Upper lobe of left lung (tissue), 6 donors: ENCODE results near the gene ZBTB17. TPM values are rescaled to one million over a fixed set of nuclear protein-coding genes. Genes with fewer than 3 reads are reported as not detected.

Experiments
- ATAC-seq, 2 donors: fragments of 200-7000 bp; cut with Tn5 transposase; one replicate each; pipeline ENCODE4 v1.9.1; 2022; ENCODE audit warnings: mild to moderate bottlenecking in 2 of 2, moderate library complexity in 2 of 2; ENCODE audit not compliant: low FRiP score in 2 of 2
- DNase-seq, 2 donors: peaks; one replicate each; pipeline ENCODE4 v3.0.0-alpha.2; 2019 to 2020
- H3K27ac ChIP-seq, 4 donors: fragments of 200-600 bp; sonication (generic); one replicate each; pipeline ENCODE4 v1.5.1; 2016 to 2019
- H3K27me3 ChIP-seq, 4 donors: fragments of 200-600 bp; sonication (generic); one replicate each; pipeline ENCODE4 v1.5.1; 2017 to 2019
- H3K36me3 ChIP-seq, 4 donors: fragments of 200-600 bp; sonication (generic); one replicate each; pipeline ENCODE4 v1.5.1; 2016 to 2019
- H3K4me1 ChIP-seq, 4 donors: fragments of 200-600 bp; sonication (generic); one replicate each; pipeline ENCODE4 v1.5.1; 2018 to 2019
- H3K4me3 ChIP-seq, 4 donors: fragments of 200-600 bp; sonication (generic); one replicate each; pipeline ENCODE4 v1.5.1; 2017 to 2019; ENCODE audit warnings: mild to moderate bottlenecking in 2 of 4, moderate library complexity in 1 of 4
- H3K9me3 ChIP-seq, 4 donors: fragments of 200-600 bp; sonication (generic); one replicate each; pipeline ENCODE4 v1.5.1; 2018 to 2019
- EP300 ChIP-seq, 4 donors: sonication (generic); formaldehyde crosslinking; IDR thresholded peaks; one replicate each; pipeline ENCODE4 v1.5.1; 2017; ENCODE audit warnings: antibody characterized with exemption in 4 of 4, control low read depth in 2 of 4
- POLR2A ChIP-seq, 4 donors: fragments of 450-650 bp; IDR thresholded peaks; one replicate each; pipeline ENCODE4 v1.5.1; 2016 to 2017; ENCODE audit warnings: antibody characterized with exemption in 4 of 4, mild to moderate bottlenecking in 2 of 4
- POLR2AphosphoS5 ChIP-seq, 2 donors: sonication (generic); formaldehyde crosslinking; IDR thresholded peaks; one replicate each; pipeline ENCODE4 v1.5.1; 2017; ENCODE audit warnings: antibody characterized with exemption in 2 of 2
- WGBS, 2 donors: methylation state at CpG; one replicate each; pipeline ENCODE4 v1.1.5; 2017 to 2018; 5-methylcytosine and 5-hydroxymethylcytosine counted together
- total RNA-seq, 6 donors: library from RNA; depleted of rRNA in 4 of 6; stranded (reverse); fragments of >200 nt in 4 of 6; gene quantifications; one replicate each; pipeline versions ENCODE4 v1.1.0 to v1.2.1, GENCODE V29; 2016 to 2021
- TF ChIP-seq, protein P1 (sequence below), 6 experiments: fragments of 450-650 bp in 4 of 6; fragments of 200-600 bp in 2 of 6; sonication (generic) in 2 of 6; IDR thresholded peaks; one replicate each; pipeline ENCODE4 v1.5.1; 2016 to 2019; ENCODE audit warnings: antibody characterized with exemption in 6 of 6
- donor health status: DM: no; HTN: no; CAD: no; lungs with moderate emphysema.
- donor health status: DM: no; HTN: yes; CAD: no; lungs with severe emphysema.

Gene ZBTB17
- total RNA-seq, 6 donors from 2014 or later = 34.1 to 94.2 (median 42.9) TPM

DNA sequence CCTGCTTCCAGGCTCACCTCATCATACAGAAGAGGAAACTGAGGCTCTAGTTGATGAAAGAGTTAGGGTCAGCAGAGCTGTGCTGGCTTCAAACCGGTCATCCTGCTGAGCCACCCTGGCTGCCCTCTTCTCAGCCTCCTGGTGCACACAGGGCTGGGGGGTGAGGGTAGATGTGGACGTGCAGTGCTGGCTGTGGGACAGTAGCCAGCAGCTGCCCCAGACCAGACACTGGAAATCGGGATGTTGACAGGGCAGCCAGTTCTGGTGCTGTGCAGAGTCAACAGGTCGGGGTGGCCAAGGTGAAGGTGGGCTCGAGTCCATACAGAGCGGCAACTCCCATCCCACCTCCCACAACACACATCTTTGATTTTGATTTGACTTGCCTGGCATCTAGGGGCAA lies 44.4 kb upstream of the ZBTB17 start:
- Histone ChIP-seq H3K4me1 (peaks cover 2 to 14% (median 5%) of the 10 kb centered on the region in 4 donors), H3K27me3 (no peaks in the 10 kb centered on the region), H3K4me3 (no peak overlapping the region), H3K36me3 (no peaks in the 10 kb centered on the region), H3K9me3 (no peaks in the 10 kb centered on the region), H3K27ac (peak overlapping the region in 1 of 4 donors; percentile 61)
- DNase-seq (no peak), ATAC-seq (no peak)
- 74 to 88% methylated on average over 6 of the region's 6 CpGs for WGBS, 2 donors
- TF ChIP-seq EP300 (IDR thresholded peaks at IDR 0.05) (no peak), POLR2AphosphoS5 (IDR thresholded peaks at IDR 0.05) (no peak), POLR2A (IDR thresholded peaks at IDR 0.05) (no peak)
- TF ChIP-seq, protein P1, sequence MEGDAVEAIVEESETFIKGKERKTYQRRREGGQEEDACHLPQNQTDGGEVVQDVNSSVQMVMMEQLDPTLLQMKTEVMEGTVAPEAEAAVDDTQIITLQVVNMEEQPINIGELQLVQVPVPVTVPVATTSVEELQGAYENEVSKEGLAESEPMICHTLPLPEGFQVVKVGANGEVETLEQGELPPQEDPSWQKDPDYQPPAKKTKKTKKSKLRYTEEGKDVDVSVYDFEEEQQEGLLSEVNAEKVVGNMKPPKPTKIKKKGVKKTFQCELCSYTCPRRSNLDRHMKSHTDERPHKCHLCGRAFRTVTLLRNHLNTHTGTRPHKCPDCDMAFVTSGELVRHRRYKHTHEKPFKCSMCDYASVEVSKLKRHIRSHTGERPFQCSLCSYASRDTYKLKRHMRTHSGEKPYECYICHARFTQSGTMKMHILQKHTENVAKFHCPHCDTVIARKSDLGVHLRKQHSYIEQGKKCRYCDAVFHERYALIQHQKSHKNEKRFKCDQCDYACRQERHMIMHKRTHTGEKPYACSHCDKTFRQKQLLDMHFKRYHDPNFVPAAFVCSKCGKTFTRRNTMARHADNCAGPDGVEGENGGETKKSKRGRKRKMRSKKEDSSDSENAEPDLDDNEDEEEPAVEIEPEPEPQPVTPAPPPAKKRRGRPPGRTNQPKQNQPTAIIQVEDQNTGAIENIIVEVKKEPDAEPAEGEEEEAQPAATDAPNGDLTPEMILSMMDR (IDR thresholded peaks at IDR 0.05) = no peak

DNA sequence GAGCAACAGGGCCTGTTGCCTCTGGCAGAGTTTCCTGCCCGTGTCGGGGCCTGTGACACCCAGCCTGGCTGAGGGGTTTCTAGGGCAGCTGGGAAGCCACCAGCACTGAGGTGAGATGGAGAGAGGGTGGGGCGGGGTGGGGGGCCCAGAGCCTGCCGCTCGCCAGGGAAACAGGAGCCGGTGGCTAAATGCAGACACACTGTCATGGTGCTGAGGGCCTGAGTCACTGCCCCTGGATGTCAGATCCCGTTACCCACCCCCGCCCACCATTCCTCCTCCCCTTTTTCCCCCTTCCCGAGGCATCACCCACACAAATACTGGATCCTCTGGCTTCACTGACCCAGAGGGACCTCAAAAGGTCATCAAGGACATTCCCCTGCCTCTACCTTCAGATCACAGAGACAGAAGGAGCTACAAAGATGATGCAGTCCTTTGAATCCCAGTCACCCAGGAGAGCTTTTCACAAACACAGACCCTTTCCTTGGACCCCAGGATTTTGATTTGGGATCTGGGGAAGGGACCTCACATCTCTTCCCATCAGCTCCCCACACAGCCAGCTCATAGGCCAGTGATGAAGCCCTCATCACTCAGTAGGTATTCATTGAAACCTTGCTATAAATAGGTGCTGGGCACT lies 43.9 kb upstream of the ZBTB17 start:
- Histone ChIP-seq H3K9me3 (no peaks in the 10 kb centered on the region), H3K4me1 (peaks cover 2 to 14% (median 5%) of the 10 kb centered on the region in 4 donors), H3K27ac (peak overlapping the region; percentile 30 to 77 (median 50)), H3K27me3 (no peaks in the 10 kb centered on the region), H3K36me3 (no peaks in the 10 kb centered on the region), H3K4me3 (no peak overlapping the region)
- WGBS, 2 donors = 67 to 72% methylated on average over 5 to 9 of the region's 9 CpGs
- DNase-seq = no peak
- no peak for TF ChIP-seq POLR2AphosphoS5 (IDR thresholded peaks at IDR 0.05)
- no peak for TF ChIP-seq EP300 (IDR thresholded peaks at IDR 0.05)
- TF ChIP-seq, protein P1 (IDR thresholded peaks at IDR 0.05) = no peak
- no peak for TF ChIP-seq POLR2A (IDR thresholded peaks at IDR 0.05)
- no peak for ATAC-seq

DNA sequence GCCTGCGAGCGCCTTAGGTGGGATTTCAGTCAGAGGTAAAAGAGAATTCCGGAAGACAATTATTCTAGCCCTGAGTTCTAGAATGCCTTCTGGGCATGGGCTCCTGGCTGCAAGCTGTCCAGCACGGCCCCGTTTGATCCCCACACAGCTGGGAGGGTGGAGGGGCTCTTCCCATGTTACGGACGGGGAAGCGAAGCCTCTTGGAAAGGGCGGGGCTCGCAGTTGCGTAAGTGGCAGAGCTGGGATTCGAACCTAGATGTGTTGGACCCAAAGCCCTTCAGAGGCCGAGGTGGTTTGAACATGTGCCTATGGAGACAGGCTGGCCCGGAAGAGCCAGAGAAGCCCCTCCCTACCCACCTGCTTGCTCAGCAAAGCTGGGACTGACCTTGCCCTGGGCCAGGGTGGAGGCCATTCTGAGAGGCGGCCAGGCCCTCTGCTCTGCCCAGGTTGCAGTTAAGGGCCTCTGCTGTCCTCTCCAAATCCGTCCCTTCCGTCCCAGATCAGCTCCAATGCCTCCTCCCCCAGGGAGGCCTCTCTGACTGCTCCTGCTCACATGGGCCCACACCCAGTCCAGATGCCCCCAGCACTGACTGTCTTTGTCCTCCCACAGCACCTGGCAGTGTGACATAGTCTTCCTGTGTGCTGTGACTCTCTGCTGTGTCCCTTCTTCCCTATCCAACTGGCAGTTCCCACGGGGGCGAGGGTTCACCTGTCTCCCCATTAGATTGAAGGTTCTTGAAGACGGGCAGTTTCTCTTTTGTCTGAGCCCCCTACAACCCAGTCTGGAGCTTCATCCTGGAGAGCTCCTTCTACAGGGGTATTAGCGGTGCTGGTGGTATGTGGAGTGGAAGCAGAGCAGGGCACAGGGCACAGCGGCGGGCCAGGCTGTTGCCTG lies 43.1 kb upstream of the ZBTB17 start:
- peak overlapping the region; percentile 40 to 77 (median 64) for H3K27ac ChIP-seq
- DNase-seq (no peak), ATAC-seq (no peak)
- H3K4me1 ChIP-seq = peaks cover 2 to 14% (median 5%) of the 10 kb centered on the region in 4 donors
- TF ChIP-seq EP300 (IDR thresholded peaks at IDR 0.05) (no peak), POLR2A (IDR thresholded peaks at IDR 0.05) (no peak), POLR2AphosphoS5 (IDR thresholded peaks at IDR 0.05) (no peak)
- TF ChIP-seq, protein P1 (IDR thresholded peaks at IDR 0.05) = no peak
- 74 to 77% methylated on average over 13 to 23 of the region's 23 CpGs for WGBS, 2 donors
- no peaks in the 10 kb centered on the region for H3K36me3 ChIP-seq
- no peaks in the 10 kb centered on the region for H3K9me3 ChIP-seq
- H3K27me3 ChIP-seq = no peaks in the 10 kb centered on the region
- no peak overlapping the region for H3K4me3 ChIP-seq

DNA sequence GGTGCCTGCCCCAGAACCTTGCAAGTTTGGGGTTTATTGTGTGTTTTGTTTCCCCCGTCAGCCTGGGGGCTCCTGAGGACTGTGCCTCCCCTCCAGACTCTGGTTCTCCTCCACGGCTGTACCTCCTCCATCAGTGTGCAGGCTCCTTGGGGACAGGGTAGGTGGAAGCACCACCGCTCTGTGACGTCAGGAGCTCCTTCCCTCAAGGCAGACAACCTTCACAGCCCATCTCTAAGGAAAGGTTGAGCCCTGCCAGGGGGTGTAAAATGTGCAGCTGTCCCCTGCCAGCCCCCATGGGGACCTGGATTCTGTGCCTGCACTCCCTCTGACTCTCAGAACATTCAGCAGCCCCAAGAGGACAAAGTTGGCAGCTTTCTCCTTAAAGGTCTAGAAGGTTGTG lies 42.4 kb upstream of the ZBTB17 start:
- TF ChIP-seq POLR2AphosphoS5 (IDR thresholded peaks at IDR 0.05) (no peak), EP300 (IDR thresholded peaks at IDR 0.05) (no peak), POLR2A (IDR thresholded peaks at IDR 0.05) (no peak)
- TF ChIP-seq, protein P1 (IDR thresholded peaks at IDR 0.05) = no peak
- WGBS, 2 donors = 58 to 73% methylated on average over 4 of the region's 4 CpGs
- no peaks in the 10 kb centered on the region for H3K36me3 ChIP-seq
- DNase-seq = no peak
- no peaks in the 10 kb centered on the region for H3K9me3 ChIP-seq
- peak overlapping the region; percentile 35 to 77 (median 64) for H3K27ac ChIP-seq
- H3K4me1 ChIP-seq = peaks cover 6 to 19% (median 10%) of the 10 kb centered on the region in 4 donors
- no peak overlapping the region for H3K4me3 ChIP-seq
- no peak for ATAC-seq
- no peaks in the 10 kb centered on the region for H3K27me3 ChIP-seq
